Islet precursor cell (in vitro differentiated cells): Measurements from ENCODE around the gene CSRP1.

Experiments used
- DNase-seq: peaks from one replicate; pipeline ENCODE4 v3.0.0-alpha.2; 2018

CSRP1 gene

DNA sequence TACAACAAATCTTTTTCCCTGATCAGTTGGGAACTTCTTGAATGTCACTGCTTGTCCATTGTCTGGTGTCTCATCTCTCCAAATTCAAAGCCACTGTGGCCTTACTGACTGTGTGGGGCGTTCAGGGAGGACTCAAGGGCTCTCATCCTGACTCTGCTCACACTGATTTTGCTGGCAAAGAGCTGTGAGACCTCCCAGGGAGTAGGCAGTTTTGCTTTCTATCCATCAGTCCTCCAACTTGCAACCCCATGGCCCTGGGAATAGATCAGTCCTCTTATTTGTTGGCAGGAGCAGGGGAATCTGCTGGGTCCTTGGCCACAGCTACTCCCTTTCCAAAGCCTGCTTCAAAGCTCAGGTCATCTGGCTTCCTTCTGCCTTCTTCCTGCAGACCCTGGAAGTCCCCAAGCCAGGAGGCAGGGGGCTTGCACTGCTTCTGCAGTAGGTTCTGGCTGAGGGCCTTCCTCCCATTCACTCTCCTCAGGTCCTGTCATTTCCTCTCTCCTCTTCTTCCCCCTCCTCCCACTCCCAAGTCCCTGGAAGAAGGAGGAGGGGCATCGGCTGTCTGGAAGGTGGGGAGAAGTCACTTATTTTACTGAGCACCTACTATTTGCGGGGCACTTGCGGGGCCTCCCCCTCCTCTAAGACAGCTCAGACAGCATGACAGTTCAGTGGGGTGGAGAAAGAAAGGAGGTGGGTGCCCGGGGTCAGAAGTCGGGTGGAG lies 31.1 kb upstream of the CSRP1 start:
- DNase-seq: peak; percentile 81

DNA sequence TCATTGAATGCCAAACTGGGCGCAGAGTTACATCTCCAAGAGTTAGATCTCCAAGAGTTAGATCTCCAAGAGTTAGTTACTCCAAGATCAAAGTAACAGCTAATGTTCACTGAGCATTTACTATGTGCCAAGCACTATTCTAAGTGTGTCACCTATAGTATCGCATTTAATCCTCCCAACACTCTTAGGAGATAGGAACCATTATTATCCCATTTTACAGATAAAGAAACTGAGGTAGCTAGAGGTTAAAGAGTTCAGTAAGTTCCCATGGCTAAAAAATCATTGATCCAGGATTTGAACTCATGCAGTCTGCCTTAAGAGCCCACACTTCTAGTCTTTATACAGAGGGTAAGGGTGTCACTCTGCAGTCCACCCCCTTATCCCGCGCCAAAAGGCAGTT lies 30.5 kb upstream of the CSRP1 start:
- no peak for DNase-seq

DNA sequence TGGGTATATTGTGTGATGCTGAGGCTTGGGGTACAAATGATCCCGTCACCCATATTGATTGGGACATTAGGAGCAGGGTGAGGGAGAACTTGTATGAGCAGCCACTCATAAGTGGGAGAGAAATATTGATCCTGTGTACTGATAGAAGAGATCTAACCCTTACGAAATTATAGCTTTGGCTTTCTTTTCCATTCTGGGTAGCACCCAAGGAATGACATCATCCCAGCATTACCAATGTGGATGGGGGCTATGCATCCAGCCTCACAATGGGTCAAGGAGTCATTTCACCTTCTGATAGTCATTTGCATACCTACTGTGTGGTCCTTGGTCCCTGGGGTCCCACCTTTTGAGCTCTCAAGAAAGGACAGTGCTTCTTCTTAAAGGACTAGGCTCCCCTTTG lies 30.1 kb upstream of the CSRP1 start:
- peak; percentile 27 for DNase-seq

DNA sequence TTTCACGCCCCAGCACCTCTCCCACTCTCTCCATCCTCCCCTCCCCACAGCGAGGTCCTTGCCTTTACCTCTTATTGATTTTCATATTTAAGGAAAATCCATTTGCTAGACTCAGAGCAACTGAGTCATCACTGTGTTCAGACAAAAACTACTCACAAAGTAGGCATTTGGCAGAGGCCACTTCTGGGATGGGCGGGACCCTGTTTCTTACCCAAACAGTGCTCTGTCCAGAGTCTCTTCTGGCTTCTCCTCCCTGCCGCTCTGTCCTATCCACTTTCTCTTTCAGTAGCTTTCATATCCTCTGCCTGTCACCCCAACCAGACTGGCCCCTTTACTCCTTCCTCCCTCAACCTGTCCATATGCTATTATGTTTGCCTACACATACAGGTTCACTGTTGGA lies 29.6 kb upstream of the CSRP1 start:
- DNase-seq: peak; percentile 63

DNA sequence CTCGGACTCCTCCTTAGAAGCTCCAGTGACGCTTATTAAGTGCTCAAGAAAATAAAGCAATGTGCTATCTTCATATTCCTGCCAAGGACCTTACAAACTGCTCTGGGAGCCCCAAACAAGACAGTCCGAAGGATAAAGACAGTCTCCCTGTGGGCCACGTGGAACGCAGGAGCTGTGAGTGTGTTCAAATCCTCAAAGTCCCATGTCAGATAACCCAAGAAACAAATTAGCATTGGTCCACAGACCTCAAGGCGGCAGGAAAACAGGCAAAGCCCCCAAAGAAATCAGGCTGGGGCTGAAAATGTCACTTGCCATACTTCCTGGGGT lies 29.0 kb upstream of the CSRP1 start:
- DNase-seq: no peak

DNA sequence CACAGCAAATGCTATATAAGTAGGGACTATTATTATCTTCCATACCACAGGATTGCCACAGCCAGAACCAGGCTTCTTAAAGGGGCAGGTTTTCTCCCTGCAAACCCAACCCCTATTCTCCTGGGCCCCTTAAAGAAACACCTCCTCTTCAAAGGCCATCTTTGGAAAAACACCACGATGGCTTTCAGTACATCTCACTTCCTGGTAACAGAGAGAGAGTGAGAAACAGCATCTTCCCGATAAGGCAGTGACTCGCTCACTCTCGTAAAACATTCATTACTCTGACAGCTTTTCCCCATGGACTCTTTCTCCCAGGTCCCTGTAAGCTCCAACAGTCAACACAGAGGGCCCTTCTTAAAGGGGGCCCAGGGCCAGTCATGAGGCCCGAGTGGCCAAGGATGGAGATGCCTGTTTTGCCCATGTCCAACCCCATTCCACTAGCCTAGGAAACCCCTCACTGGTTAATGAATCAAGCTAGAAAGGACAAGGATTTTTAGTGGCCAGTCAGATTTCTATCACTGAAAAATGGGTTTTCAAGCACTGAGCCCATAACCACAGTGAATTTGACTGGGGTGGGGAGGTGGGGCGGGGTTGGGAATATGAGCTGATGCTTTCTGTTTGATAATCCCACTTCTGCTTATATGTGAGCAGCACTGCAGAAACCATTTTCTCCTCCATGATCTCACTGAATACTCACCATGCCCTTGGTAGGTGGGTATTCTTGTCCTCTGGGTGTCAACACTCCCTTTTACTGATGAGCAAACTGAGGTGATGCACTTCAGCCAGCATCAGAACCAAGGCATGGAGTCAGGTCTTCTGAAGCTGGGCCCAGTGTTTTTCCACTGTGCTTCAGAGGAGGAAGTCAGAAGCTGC lies 28.4 kb upstream of the CSRP1 start:
- DNase-seq: peak; percentile 72

DNA sequence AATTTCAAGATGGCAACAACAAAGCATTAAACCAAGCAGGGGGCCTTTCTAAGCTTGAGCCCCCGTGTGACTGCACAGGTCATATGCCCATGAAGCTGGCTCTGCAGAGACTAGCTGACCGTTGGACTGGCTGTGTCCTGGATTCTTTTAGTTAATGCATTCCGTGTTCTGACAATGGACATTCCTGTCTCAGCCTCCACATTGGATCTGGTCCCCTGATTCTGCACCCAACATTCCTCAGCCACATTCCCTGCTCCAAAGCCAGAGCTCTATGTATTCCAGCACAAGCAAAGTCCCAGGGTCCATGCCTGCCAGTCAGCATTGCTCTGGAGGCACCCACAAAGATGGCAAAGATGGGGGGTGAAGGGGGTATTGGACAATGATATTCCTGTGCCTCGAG lies 26.9 kb upstream of the CSRP1 start:
- DNase-seq: peak; percentile 80

DNA sequence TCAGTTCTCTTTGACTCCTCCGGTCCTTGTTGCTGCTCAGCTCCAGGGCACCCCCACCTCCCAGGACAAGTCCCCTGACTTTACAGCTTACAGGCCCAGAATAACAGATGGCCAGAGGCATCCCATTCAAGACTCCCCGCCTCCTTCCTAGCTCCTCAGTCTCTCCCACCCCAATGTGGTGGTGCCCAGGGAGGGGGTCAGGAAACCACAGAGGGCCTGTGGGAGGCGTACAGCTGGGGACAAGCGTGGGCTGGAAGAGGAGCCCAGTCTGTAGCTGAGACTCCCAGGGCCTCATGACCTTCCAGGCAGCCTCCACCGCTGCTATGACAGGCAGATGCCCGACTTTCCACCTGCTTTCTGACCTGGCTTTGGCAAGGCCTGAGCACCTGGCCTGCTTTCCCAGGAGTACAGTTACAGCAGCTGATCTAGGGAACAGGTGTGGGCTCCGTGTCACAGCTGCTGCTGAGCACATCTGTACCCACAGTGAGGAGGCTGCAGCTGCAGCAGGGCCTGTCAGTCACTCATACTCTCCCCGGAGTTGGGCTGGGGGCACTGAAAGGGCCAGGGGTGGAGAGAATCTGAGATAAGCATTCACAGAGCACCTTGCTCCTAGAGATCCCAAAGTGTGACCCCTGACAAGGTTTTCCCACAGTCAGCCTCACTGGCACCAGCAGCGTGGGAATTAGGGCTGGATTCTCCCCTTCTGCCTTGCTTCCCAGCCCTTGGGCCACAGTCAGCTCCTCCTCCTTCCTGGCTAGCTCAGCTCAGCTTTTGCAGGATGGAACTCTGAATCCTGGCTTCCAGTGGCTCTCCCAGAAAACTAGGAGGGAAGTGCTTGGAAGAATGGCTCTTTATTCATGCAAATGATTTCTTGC lies 24.9 kb upstream of the CSRP1 start:
- peak; percentile 72 for DNase-seq

DNA sequence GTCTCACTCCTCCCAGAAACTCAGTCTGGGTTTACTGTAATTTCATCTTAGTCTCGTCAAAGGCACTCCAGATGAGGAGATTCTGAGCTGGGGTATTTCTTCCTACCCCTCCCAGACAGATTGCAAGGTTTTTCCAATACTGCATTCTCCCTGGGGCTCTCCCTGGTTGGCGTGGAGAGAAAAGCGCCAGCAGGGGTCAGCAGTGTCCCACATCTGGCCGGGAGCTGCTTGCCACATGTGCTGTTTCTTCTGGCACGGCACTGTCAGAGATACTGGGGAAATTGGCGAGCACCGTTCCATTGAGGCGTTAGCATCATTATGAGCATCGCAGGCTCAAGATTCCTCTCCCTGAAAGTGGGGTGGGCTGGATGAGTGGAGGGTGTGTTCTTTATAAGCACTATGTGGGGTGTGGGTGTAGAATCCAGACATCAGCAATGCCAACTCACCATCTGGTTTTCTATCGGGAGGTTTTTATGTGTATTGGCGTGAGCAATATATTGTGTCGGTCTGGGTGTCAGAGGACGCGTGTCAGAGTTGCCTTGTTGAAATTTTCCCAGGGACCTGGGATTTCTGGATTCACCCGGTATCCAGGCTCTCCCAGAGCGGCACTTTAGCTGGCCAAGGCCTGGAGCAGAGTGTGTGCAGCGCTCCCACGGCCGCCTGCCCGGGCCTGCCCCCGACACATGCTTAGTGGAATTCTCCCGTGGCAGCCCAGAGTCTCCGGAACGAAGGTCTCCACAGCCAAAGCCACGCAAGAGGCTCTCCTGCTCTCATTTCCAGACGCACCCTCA lies 24.0 kb upstream of the CSRP1 start:
- DNase-seq: peak; percentile 95

DNA sequence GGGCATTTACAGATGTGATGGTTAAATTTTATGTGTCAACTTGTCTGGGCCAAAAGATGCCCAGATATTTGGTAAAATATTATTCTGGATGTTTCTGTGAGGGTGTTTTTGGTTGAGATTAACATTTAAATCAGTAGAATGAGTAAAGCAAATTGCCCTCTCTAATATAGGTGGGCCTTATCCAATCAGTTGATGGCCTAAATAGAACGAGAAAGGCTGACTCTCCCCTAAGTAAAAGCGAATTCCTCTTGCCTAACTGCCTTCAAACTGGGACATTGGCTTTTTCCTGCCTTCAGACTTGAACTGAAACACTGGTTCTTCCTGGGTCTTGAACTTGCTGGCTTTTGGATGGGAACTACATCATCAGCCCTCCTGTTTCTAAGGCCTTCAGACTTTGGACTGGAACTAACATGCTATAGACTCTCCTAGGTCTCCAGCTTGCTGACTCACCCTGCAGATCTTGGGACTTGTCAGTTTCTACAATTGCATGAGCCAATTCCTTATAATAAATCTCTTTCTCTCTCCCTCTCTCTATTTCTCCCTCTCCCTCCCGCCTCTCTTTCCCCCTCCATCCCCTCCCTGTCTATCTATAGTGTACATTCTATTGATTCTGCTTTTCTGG lies 21.8 kb upstream of the CSRP1 start:
- DNase-seq: peak; percentile 29

DNA sequence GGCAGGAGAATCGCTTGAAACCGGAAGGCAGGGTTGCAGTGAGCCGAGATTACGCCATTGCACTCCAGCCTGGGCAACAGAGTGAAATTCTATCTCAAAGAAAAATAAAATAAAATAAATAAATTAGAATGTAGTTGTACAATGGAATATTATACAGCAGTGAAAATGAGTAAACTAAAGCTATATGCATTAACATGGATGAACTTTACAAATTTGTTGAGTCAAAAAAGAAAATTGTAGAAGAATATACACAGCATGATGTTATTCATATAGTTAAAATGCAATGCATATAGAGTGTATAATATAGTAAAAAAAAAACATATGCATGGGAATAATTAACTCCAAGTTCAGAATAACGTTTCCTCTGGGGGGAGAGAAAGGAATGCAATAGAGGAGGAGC lies 21.0 kb upstream of the CSRP1 start:
- no peak for DNase-seq

DNA sequence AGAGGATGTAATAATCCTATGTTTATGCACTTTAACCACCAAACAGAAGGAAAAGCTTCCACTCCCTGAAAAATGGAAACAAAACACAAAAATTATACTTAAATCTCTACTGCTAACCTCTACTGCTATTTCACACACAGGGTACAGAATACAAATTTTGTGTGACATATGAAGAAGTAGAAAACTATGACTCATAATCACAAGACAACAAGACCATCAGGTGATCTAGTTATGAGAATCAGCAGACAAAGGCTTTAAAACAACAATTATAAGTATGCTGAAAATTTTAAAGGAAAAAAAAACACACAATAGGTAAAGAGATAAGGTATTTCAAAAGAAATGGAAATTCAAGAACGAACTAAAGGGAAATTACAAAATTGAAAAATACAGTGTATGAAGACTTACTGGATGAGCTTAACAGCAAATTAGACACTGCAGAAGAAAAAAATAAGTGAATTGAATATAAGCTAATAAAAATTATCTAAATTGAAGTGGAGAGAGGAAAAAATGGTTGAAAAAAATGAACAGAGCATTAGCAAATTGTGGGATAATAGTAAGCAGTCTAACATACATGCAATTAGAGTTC lies 18.4 kb upstream of the CSRP1 start:
- no peak for DNase-seq

DNA sequence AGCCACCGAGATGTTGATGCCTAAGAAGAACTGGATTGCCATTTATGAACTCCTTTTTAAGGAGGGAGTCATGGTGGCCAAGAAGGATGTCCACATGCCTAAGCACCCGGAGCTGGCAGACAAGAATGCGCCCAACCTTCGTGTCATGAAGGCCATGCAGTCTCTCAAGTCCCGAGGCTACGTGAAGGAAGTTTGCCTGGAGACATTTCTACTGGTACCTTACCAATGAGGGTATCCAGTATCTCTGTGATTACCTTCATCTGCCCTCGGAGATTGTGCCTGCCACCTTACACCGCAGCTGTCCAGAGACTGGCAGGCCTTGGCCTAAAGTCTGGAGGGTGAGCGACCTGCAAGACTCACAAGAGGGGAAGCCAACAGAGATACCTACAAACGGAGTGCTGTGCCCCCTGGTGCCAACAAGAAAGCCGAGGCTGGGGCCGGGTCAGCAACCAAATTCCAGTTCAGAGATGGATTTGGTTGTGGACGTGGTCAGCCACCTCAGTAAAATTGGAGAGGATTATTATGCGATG lies 13.2 kb upstream of the CSRP1 start:
- peak; percentile 45 for DNase-seq

DNA sequence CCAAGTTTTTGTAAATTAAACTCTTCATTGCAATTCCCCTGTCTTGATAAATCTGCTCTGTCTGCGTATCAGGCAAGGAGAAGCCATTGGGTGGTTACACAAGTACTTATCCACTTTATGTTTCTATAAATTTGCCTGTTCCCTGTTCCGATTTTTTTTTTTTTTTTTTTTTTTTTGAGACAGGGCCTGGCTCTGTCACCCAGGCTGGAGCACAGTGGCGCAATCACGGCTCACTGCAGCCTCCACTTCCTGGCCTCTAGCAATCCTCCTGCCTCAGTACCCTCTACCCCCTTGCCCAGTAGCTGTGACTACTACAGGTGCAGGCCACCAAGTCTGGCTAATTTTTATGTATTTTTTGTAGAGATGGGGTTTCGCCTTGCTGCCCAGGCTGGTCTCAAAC lies 11.1 kb upstream of the CSRP1 start:
- peak; percentile 38 for DNase-seq

DNA sequence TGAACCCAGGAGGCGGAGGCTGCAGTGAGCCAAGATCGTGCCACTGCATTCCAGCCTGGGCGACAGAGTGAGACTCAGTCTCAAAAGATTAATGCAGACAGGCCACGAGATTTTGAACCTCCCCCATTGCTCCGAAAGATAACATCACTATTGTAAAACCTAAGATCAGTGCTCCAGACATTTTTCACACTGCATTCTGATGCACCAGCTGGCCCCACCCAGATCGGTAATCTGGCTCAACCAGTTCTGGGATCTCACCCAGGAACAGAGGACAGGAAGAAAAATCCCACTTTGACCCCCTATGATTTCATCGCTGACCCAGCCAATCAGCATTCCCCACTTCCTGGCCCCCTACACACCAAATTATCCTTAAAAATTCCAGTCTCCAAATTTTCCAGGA lies 10.7 kb upstream of the CSRP1 start:
- DNase-seq: peak; percentile 92

DNA sequence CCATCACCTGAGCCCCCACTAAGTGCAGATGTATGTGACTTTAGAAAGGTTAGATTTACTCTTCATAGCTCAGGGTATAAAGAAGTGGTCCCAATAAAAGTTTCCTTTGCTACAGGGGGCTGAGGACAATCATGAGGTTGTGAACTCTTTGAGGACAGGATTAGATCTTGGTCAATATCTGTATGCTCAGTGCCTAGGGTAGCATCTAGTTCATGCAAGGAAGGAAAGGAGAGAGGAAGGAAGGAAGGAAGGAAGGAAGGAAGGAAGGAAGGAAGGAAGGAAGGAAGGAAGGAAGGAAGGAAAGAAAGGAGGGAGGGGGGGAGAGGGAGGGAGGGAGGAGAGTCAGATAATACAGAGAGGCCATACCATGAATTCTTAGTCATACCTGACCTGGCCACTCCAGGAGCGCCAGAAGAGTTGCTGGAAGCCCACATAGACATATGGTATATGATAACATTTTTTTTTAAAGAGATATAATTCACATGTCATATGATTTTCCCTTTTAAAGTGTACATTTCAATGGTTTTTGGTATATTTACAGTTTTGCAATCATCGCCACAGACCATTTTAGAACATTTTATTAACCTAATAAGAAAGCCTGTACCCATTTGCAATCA lies 9.7 kb upstream of the CSRP1 start:
- DNase-seq: peak; percentile 36

DNA sequence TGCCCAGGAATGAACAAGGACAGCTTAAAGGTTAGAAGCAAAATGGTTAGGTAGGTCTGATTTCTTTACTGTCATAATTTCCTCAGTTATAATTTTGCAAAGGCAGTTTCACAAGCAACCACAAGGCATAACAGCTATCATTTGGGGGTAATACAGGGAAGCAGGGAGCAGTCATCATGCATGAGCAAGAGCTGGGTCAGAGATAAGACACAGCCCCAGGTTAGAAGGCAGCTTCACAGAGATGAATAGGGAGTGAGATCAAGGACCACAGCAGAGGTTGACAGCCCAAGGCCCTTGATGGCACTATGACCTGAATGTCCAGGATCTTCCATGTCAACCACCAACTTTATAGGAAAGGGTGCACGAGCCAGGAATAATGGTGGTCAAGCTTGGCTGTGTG lies 9.0 kb upstream of the CSRP1 start:
- peak; percentile 78 for DNase-seq

DNA sequence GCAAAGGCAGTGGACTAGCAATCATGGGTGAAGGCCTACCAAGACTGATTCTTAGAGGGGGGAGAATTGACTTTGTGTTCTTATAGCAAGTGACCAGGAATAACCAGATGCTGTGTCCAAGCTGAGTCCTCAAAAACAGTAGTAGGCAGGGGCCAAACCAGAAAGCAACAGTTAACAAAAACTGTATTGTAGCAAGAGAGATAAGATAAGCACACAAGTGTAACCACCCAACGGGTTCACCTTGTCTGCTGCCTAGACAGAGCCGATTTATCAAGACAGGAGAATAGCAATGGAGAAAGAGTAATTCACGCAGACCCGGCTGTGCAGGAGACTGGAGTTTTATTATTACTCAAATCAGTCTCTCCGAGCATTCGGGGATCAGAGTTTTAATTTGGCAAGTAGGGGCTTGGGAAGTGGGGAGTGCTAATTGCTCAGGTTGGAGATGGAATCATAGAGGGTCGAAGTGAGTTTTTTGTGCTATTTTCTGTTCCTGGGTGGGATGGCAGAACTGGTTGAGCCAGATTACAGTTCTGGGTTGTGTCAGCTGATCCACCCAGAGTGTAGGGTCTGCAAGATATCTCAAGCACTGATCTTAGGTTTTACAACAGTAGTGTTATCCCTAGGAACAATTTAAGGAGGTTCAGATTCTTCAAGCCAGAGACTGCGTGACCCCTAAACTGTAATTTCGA lies 8.3 kb upstream of the CSRP1 start:
- peak; percentile 78 for DNase-seq

DNA sequence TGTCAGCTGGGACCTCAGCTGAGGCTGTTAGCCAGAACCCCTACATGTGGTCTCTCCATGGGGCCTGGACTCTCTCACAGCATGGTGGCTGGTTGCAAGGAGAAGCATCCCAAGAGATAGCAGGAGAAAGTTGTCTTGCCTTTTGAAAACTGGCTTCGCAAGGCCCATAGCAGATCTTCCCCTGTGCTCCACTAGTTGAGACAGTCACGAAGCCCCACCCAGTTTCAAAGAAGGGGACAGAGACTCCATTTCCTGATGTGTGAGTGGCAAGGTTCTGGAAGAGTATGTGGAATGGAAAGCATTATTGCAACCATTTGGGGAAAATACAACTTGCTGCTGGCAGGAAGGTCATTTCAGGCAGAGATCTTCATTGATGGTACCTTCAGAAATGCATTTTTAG lies 7.5 kb upstream of the CSRP1 start:
- DNase-seq: no peak

DNA sequence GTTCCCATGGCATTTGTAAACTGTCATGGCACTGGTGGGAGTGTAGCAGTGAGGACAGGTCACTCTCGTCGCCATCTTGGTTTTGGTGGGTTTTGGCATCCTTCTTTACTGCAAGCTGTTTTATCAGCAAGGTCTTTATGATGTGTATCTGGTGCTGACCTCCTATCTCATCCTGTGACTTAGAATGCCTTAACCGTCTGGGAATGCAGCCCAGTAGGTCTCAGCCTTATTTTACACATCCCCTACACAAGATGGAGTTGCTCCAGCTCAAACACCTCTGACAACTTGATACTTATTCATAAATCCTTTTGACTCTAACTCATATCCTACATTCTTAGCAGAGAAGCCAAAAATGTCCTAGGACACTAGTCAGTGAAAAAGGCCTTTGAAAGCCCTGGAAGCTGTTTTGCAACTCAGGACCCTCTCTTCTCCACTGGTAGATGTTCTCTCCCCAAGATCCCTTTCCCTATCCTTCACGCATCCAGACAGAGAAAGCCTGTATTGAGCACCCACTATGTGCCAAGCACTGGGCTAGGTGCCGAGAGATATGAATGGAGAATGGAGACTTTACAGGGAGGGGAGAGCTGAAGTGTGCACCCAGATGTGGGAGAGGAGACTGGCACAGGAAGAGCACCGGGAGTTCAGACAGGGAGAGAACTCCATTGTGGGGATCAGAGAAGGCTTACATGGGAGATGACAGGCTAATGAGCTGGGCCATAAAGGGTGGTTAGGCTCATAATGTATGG lies 6.7 kb upstream of the CSRP1 start:
- peak; percentile 67 for DNase-seq
